Cardiac muscle cell (in vitro differentiated cells and primary cell): ENCODE results near the gene IL6R. TPM values are rescaled to one million over a fixed set of nuclear protein-coding genes. Genes with fewer than 3 reads are reported as not detected.

ENCODE experiments used
- DNase-seq, 2 donors: peaks; one replicate each; pipeline versions ENCODE4 v3.0.0 to v3.0.0-alpha.2; 2010 to 2017; ENCODE audit warnings: low read depth in 1 of 2, low spot score in 1 of 2
- H3K27ac ChIP-seq: fragments of 200-600 bp; sonication (generic); 2 replicates; pipeline ENCODE4 v1.5.1; 2016
- H3K27me3 ChIP-seq: fragments of 200-600 bp; sonication (generic); 2 replicates; pipeline ENCODE4 v1.6.0; 2016; ENCODE audit warnings: control low read depth
- H3K36me3 ChIP-seq: fragments of 200-600 bp; sonication (generic); 2 replicates; pipeline ENCODE4 v1.5.1; 2016; ENCODE audit warnings: control low read depth
- H3K4me1 ChIP-seq: fragments of 200-600 bp; sonication (generic); 2 replicates; pipeline ENCODE4 v1.8.1; 2017; ENCODE audit warnings: low read depth, mild to moderate bottlenecking, mixed run types
- H3K4me3 ChIP-seq: fragments of 200-600 bp; sonication (generic); 2 replicates; pipeline ENCODE4 v1.5.1; 2016; ENCODE audit warnings: mild to moderate bottlenecking
- H3K9me3 ChIP-seq: fragments of 200-600 bp; sonication (generic); 2 replicates; pipeline ENCODE4 v1.5.1; 2017; ENCODE audit warnings: low read depth, mild to moderate bottlenecking, control low read depth
- CTCF ChIP-seq: IDR thresholded peaks from 2 replicates; pipeline ENCODE4 v1.5.1; 2012; ENCODE audit warnings: low read depth, mild to moderate bottlenecking, low read length
- polyA plus RNA-seq: library from polyadenylated mRNA; unstranded; fragments of >200 nt; fragmentation: Nextera tagmentation; extraction: Ambion mirVana; gene quantifications from 2 replicates; pipeline ENCODE4 v1.2.1, GENCODE V29; 2016
- total RNA-seq: library from RNA; depleted of rRNA; stranded (reverse); fragments of >200 nt; gene quantifications from 2 replicates; pipeline ENCODE4 v1.2.3, GENCODE V29; 2016

The IL6R gene
- total and polyA plus RNA-seq, 2 experiments from 2014 or later = 2.5 to 5.2 TPM

- H3K27ac ChIP-seq = no peak overlapping the region
- no peaks in the 10 kb centered on the region for H3K4me1 ChIP-seq
- no peaks in the 10 kb centered on the region for H3K27me3 ChIP-seq
- H3K36me3 ChIP-seq = no peaks in the 10 kb centered on the region
- no peaks in the 10 kb centered on the region for H3K9me3 ChIP-seq
- TF ChIP-seq CTCF = no peak
- DNase-seq = peak in 1 of 2 donors; percentile 84
- H3K4me3 ChIP-seq = no peak overlapping the region
Measured at GRCh38 chr1:154446292-154446691, 41.1 kb downstream of the IL6R start.

GRCh38 chr1:154446789-154447188 lies 41.6 kb downstream of the IL6R start:
- Histone ChIP-seq H3K9me3 (no peaks in the 10 kb centered on the region), H3K4me3 (no peak overlapping the region), H3K36me3 (no peaks in the 10 kb centered on the region), H3K27me3 (peaks cover 3% of the 10 kb centered on the region), H3K4me1 (no peaks in the 10 kb centered on the region), H3K27ac (no peak overlapping the region)
- no peak for DNase-seq
- TF ChIP-seq CTCF = no peak

- Histone ChIP-seq H3K4me1 (no peaks in the 10 kb centered on the region), H3K27me3 (peaks cover 3% of the 10 kb centered on the region), H3K4me3 (no peak overlapping the region), H3K9me3 (no peaks in the 10 kb centered on the region), H3K36me3 (no peaks in the 10 kb centered on the region), H3K27ac (no peak overlapping the region)
- no peak for TF ChIP-seq CTCF
- no peak for DNase-seq
Measured at GRCh38 chr1:154448331-154448811, 43.2 kb downstream of the IL6R start.

- H3K9me3 ChIP-seq = no peaks in the 10 kb centered on the region
- H3K4me3 ChIP-seq = no peak overlapping the region
- H3K27me3 ChIP-seq = peaks cover 3% of the 10 kb centered on the region
- H3K36me3 ChIP-seq = no peaks in the 10 kb centered on the region
- no peak for DNase-seq
- H3K4me1 ChIP-seq = no peaks in the 10 kb centered on the region
- TF ChIP-seq CTCF = no peak
- no peak overlapping the region for H3K27ac ChIP-seq
Measured at GRCh38 chr1:154453161-154453560, 48.0 kb downstream of the IL6R start.

GRCh38 chr1:154453574-154454352 lies 48.6 kb downstream of the IL6R start:
- Histone ChIP-seq H3K4me3 (no peak overlapping the region), H3K4me1 (no peaks in the 10 kb centered on the region), H3K36me3 (no peaks in the 10 kb centered on the region), H3K27me3 (peaks cover 3% of the 10 kb centered on the region), H3K27ac (no peak overlapping the region), H3K9me3 (no peaks in the 10 kb centered on the region)
- DNase-seq = peak in 1 of 2 donors; percentile 70
- TF ChIP-seq CTCF = no peak
